Peyer's patch (tissue), 4 donors: Measurements from ENCODE around the gene TYW3. TPM values are rescaled to one million over a fixed set of nuclear protein-coding genes. Genes with fewer than 3 reads are reported as not detected.

Experiments used
- DNase-seq, 3 donors: peaks; one replicate each; pipeline ENCODE4 v3.0.0-alpha.2; 2017 to 2019
- H3K27ac ChIP-seq, 4 donors: fragments of 200-600 bp; sonication (generic); one replicate each; pipeline ENCODE4 v1.5.1; 2016 to 2019
- H3K27me3 ChIP-seq, 2 donors: fragments of 200-600 bp; sonication (generic); one replicate each; pipeline ENCODE4 v1.5.1; 2019
- H3K36me3 ChIP-seq, 3 donors: fragments of 200-600 bp; sonication (generic); one replicate each; pipeline ENCODE4 v1.5.1; 2016 to 2019
- H3K4me1 ChIP-seq, 4 donors: fragments of 200-600 bp; sonication (generic); one replicate each; pipeline ENCODE4 v1.5.1; 2016 to 2019
- H3K4me3 ChIP-seq, 4 donors: fragments of 200-600 bp; sonication (generic); 1 replicate in 3 of 4; 2 replicates in 1 of 4; pipeline ENCODE4 v1.5.1; 2016 to 2019; ENCODE audit warnings: mild to moderate bottlenecking in 1 of 4
- H3K9me3 ChIP-seq, 4 donors: fragments of 200-600 bp; sonication (generic); one replicate each; pipeline ENCODE4 v1.5.1; 2016 to 2019; ENCODE audit warnings: mild to moderate bottlenecking in 1 of 4
- POLR2A ChIP-seq, 2 donors: fragments of 450-650 bp; IDR thresholded peaks; one replicate each; pipeline ENCODE4 v1.5.1; 2017; ENCODE audit warnings: antibody characterized with exemption in 2 of 2, mild to moderate bottlenecking in 2 of 2, moderate library complexity in 2 of 2
- total RNA-seq, 4 donors: library from RNA; depleted of rRNA; stranded (reverse); fragments of >200 nt; gene quantifications; one replicate each; pipeline ENCODE4 v1.1.0, GENCODE V29; 2016
- TF ChIP-seq, protein P1 (sequence below), 6 experiments: fragments of 450-650 bp in 4 of 6; fragments of 200-600 bp in 2 of 6; sonication (generic) in 1 of 6; IDR thresholded peaks; one replicate each; pipeline ENCODE4 v1.5.1; 2017 to 2019; ENCODE audit warnings: antibody characterized with exemption in 6 of 6, mild to moderate bottlenecking in 3 of 6, moderate library complexity in 1 of 6

The TYW3 gene
- total RNA-seq, 4 donors from 2014 or later = 2.7 to 12.4 (median 4.9) TPM

DNA sequence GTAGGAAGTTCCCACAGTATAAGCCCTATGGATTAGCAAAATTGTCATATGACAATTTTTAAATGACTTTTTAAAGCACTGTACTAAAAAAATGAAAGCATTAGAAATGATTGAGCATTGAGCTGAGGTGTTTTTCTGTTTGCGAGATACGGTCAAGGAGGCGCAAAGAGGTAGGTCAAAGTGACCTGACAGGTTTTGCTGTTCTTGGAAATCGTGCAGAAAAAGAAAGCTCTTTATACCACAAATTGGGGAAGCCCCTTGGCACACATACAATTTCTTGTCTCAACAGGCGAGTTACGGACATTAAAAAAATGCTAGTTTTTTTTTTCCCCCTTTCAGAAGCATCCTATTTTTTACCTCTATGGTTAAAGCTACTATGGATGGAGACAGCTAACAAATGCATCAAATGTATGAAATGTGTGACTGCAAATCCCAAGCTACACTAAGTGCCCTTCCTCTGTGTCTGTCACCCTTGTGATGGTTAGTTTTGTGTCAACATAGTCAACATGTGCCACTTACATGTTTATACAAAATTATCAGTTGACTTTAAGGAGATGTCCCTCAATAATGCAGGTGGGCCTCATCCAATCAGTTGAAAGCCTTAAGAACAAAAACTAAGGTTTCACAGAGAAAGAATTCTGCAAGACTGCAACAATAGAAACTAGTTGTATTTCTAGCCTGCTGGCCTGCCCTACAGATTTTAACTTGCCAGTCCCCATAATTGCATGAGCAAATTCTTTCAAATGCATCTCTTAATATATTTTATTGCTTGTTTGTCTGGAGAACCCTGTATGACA lies 29.4 kb upstream of the TYW3 start:
- no peaks in the 10 kb centered on the region for H3K27me3 ChIP-seq
- DNase-seq = no peak
- H3K36me3 ChIP-seq = peaks cover 0 to 34% (median 0%) of the 10 kb centered on the region in 3 donors
- no peak overlapping the region for H3K4me3 ChIP-seq
- no peak for TF ChIP-seq POLR2A (IDR thresholded peaks at IDR 0.05)
- TF ChIP-seq, protein P1, sequence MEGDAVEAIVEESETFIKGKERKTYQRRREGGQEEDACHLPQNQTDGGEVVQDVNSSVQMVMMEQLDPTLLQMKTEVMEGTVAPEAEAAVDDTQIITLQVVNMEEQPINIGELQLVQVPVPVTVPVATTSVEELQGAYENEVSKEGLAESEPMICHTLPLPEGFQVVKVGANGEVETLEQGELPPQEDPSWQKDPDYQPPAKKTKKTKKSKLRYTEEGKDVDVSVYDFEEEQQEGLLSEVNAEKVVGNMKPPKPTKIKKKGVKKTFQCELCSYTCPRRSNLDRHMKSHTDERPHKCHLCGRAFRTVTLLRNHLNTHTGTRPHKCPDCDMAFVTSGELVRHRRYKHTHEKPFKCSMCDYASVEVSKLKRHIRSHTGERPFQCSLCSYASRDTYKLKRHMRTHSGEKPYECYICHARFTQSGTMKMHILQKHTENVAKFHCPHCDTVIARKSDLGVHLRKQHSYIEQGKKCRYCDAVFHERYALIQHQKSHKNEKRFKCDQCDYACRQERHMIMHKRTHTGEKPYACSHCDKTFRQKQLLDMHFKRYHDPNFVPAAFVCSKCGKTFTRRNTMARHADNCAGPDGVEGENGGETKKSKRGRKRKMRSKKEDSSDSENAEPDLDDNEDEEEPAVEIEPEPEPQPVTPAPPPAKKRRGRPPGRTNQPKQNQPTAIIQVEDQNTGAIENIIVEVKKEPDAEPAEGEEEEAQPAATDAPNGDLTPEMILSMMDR (IDR thresholded peaks at IDR 0.05) = no peak
- H3K9me3 ChIP-seq = no peaks in the 10 kb centered on the region
- no peak overlapping the region for H3K27ac ChIP-seq
- no peaks in the 10 kb centered on the region for H3K4me1 ChIP-seq

DNA sequence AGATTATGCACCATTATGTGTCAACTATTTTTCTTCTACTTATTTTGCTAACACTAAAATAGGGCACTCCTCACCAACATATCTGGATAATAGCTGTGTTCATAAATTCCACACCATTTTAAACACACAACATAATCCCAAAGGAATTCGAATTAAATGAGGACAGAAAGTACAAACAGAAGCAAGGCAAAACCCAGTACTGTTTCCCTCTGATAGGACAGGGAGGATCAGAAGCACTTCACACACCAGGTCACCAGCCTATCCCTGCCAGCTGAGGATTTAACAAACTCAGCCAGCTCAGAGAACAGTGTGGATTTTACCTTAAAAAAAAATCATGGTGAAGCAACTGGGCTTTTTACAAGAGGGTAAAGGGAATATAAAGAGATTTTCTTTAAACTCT lies 20.1 kb upstream of the TYW3 start:
- DNase-seq = no peak
- H3K27me3 ChIP-seq = no peaks in the 10 kb centered on the region
- H3K4me3 ChIP-seq = no peak overlapping the region
- H3K27ac ChIP-seq = no peak overlapping the region
- no peak for TF ChIP-seq POLR2A (IDR thresholded peaks at IDR 0.05)
- TF ChIP-seq, protein P1 (IDR thresholded peaks at IDR 0.05) = no peak
- H3K4me1 ChIP-seq = no peaks in the 10 kb centered on the region
- peaks cover 0 to 35% (median 0%) of the 10 kb centered on the region in 3 donors for H3K36me3 ChIP-seq
- no peaks in the 10 kb centered on the region for H3K9me3 ChIP-seq

DNA sequence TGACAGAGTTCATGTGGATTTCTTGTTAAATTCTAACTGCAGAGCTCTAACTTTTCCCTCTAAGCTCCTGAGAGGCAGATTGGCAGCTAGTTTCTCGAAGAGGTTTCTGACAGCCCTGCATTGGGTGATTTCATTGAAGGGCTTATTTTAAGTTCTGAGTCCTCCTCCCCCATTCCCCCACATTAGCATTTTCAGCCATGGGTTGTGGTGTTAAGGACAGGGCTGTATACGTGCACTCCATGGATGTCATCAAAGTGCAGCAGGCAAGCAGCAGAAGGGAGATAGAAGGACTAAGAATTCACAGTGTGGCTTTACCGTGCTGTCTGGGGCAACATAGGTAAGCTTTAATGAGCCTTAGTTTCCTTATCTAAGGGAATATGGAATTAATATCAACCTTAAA lies 19.1 kb upstream of the TYW3 start:
- no peak for DNase-seq
- no peak overlapping the region for H3K27ac ChIP-seq
- H3K27me3 ChIP-seq = no peaks in the 10 kb centered on the region
- H3K36me3 ChIP-seq = peaks cover 0 to 42% (median 0%) of the 10 kb centered on the region in 3 donors
- no peak overlapping the region for H3K4me3 ChIP-seq
- no peaks in the 10 kb centered on the region for H3K4me1 ChIP-seq
- TF ChIP-seq, protein P1 (IDR thresholded peaks at IDR 0.05) = no peak
- no peak for TF ChIP-seq POLR2A (IDR thresholded peaks at IDR 0.05)
- no peaks in the 10 kb centered on the region for H3K9me3 ChIP-seq

DNA sequence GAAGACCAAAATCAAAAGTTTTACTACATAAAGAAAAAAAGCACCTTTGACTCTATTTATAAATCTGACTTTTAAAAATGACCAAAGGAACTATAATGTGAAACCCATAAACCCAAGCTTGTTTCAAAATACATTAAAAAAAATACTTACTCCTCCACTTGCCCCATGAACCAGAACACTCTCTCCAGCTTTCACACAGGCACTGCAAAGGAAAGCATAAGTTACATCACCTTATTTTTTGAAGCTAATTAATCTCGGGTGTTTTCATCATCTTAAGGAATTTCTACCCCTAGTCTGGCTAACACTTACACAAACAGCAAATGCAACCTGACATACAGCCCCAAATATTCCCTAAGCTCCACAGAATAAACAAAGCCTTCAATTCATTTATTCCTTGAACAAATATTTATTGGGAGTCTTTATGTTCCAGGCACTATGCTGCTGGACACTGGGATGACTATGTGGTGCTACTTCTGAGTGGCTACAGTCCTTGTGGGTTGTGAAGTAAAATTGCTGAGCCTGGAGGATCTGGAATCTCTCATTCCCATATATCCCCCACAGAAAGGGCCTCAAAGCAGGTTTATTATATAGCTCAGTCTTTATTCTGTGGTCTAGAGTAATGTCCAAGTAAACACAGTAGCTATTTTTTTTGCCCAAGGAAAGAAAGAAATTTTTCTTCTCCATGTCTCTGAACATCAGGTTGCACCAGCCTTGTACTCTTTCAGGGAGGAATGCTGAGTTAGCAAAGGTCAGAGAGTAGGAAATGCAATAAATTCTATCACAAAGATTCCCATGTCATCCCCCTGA lies 18.3 kb upstream of the TYW3 start:
- Histone ChIP-seq H3K27me3 (no peaks in the 10 kb centered on the region), H3K36me3 (peaks cover 0 to 43% (median 0%) of the 10 kb centered on the region in 3 donors), H3K4me1 (no peaks in the 10 kb centered on the region), H3K4me3 (no peak overlapping the region), H3K9me3 (no peaks in the 10 kb centered on the region), H3K27ac (no peak overlapping the region)
- DNase-seq = no peak
- TF ChIP-seq, protein P1 (IDR thresholded peaks at IDR 0.05) = no peak
- TF ChIP-seq POLR2A (IDR thresholded peaks at IDR 0.05) = no peak

DNA sequence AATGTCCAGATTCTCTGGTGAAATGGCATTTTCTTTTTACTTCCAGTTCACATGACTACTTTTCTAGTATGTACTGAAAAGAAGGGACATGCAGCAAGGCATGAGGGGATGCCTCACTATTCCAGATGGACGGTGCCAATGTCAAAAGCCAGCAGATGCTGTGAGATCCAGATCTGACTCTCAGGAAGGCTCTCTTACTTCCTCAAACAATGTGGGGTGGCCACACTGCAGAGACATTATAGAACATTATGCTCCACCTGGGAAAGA lies 17.8 kb upstream of the TYW3 start:
- Histone ChIP-seq H3K36me3 (peaks cover 0 to 48% (median 0%) of the 10 kb centered on the region in 3 donors), H3K9me3 (no peaks in the 10 kb centered on the region), H3K4me3 (no peak overlapping the region), H3K4me1 (no peaks in the 10 kb centered on the region), H3K27ac (no peak overlapping the region), H3K27me3 (no peaks in the 10 kb centered on the region)
- TF ChIP-seq, protein P1 (IDR thresholded peaks at IDR 0.05) = no peak
- no peak for TF ChIP-seq POLR2A (IDR thresholded peaks at IDR 0.05)
- no peak for DNase-seq
